ENCODE data around the gene FAM200B. TPM values are rescaled to one million over a fixed set of nuclear protein-coding genes. Genes with fewer than 3 reads are reported as not detected.

Gene FAM200B
- polyA plus RNA-seq, 1 of the 3 experiments (the other 2 are of a cell fraction), result 46.3 TPM

GRCh38 chr4:15716115-15716514 lies 34.5 kb downstream of the FAM200B start:
- WGBS (ENCODE audit: low lambda C conversion rate), result 92% methylated on average over 3 of the region's 3 CpGs
- H3K36me3 ChIP-seq (replicated peaks in 1 of 2; ENCODE audit: control insufficient read depth in 1 of 2, insufficient read depth in 2 of 2, low read length in 1 of 2), result no peaks in the 10 kb centered on the region
- H3K27me3 ChIP-seq (ENCODE audit: insufficient read depth), result no peaks in the 10 kb centered on the region
- no peaks in the 10 kb centered on the region for H4K20me1 ChIP-seq (ENCODE audit: insufficient read depth)
- no peak overlapping the region for H3K4me2 ChIP-seq
- H3K9ac ChIP-seq, result no peak overlapping the region
- CTCF ChIA-PET, result interaction anchor here (1.3 to 3.8 kb wide), 2 partner anchors 13 to 89 kb away, joined by 3 to 14 read pairs; no protein-coding TSS in a partner anchor
- H3K27ac ChIP-seq (ENCODE audit: low read depth in 2 of 2, low read length in 1 of 2), result no peak overlapping the region
- TF ChIP-seq GABPA (IDR thresholded peaks at IDR 0.05; ENCODE audit: low read depth) (no peak), NRF1 (IDR thresholded peaks at IDR 0.05; ENCODE audit: low read depth, low read length) (no peak), ELF1 (IDR thresholded peaks at IDR 0.05) (no peak), POLR2AphosphoS5 (IDR thresholded peaks at IDR 0.05; ENCODE audit: low read depth, low read length) (no peak), JUND (IDR thresholded peaks at IDR 0.05) (no peak), SMC3 (IDR thresholded peaks at IDR 0.05; ENCODE audit: low read depth, low read length) (no peak), RCOR1 (IDR thresholded peaks at IDR 0.05; ENCODE audit: low read length) (no peak), YY1 (IDR thresholded peaks at IDR 0.05; ENCODE audit: low read depth) (no peak), RXRA (IDR thresholded peaks at IDR 0.05; ENCODE audit: borderline replicate concordance, low read depth) (no peak), RFX5 (IDR thresholded peaks at IDR 0.05; ENCODE audit: low read length) (no peak), CHD2 (IDR thresholded peaks at IDR 0.05; ENCODE audit: low read length, partially characterized antibody) (no peak), TCF12 (IDR thresholded peaks at IDR 0.05) (no peak), MEF2A (IDR thresholded peaks at IDR 0.05; ENCODE audit: borderline replicate concordance, low read depth) (no peak)
- TF ChIP-seq, protein P1, sequence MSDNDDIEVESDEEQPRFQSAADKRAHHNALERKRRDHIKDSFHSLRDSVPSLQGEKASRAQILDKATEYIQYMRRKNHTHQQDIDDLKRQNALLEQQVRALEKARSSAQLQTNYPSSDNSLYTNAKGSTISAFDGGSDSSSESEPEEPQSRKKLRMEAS (IDR thresholded peaks at IDR 0.05; ENCODE audit: low read depth), result no peak
- TF ChIP-seq, protein P2, sequence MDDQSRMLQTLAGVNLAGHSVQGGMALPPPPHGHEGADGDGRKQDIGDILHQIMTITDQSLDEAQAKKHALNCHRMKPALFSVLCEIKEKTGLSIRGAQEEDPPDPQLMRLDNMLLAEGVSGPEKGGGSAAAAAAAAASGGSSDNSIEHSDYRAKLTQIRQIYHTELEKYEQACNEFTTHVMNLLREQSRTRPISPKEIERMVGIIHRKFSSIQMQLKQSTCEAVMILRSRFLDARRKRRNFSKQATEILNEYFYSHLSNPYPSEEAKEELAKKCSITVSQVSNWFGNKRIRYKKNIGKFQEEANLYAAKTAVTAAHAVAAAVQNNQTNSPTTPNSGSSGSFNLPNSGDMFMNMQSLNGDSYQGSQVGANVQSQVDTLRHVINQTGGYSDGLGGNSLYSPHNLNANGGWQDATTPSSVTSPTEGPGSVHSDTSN (IDR thresholded peaks at IDR 0.05), result no peak
- no peak overlapping the region for H2AFZ ChIP-seq (ENCODE audit: low read depth)
- H3K9me3 ChIP-seq, result no peaks in the 10 kb centered on the region
- peaks cover 0 to 13% of the 10 kb centered on the region in 2 experiments; a peak in 2 of 4 replicates for H3K4me1 ChIP-seq (ENCODE audit: control insufficient read depth in 1 of 2, insufficient read depth in 2 of 2, low read depth in 1 of 2, low read length in 1 of 2)
- POLR2A ChIA-PET, result no interaction called here
- no peaks in the 10 kb centered on the region for H3K79me2 ChIP-seq (ENCODE audit: insufficient read depth)
- DNase-seq, result no peak
- H3K9me2 ChIP-seq, result no peaks in the 10 kb centered on the region
- H3K4me3 ChIP-seq (ENCODE audit: low read depth in 2 of 2, low read length in 1 of 2), result no peak overlapping the region
- no peaks in the 10 kb centered on the region for H3F3A ChIP-seq (replicated peaks; ENCODE audit: insufficient read depth)

GRCh38 chr4:15717086-15717485 lies 35.5 kb downstream of the FAM200B start:
- no peaks in the 10 kb centered on the region for H3K9me3 ChIP-seq
- H3K9me2 ChIP-seq, result no peaks in the 10 kb centered on the region
- TF ChIP-seq TEAD4 (IDR thresholded peaks at IDR 0.05; ENCODE audit: borderline replicate concordance, insufficient read depth), result peak; percentile 56; the same call in 1 of the 2 replicates
- TF ChIP-seq YY1 (IDR thresholded peaks at IDR 0.05; ENCODE audit: low read depth), result no peak
- no peak for TF ChIP-seq RFX5 (IDR thresholded peaks at IDR 0.05; ENCODE audit: low read length)
- TF ChIP-seq GATA2 (CRISPR knock-in tag; IDR thresholded peaks at IDR 0.05), result no peak
- no peak overlapping the region for H3K27ac ChIP-seq (ENCODE audit: low read depth in 2 of 2, low read length in 1 of 2)
- H3K79me2 ChIP-seq (ENCODE audit: insufficient read depth), result no peaks in the 10 kb centered on the region
- no peaks in the 10 kb centered on the region for H4K20me1 ChIP-seq (ENCODE audit: insufficient read depth)
- ChIA-PET CTCF (interaction anchor here (0.7 to 3.8 kb wide), 3 partner anchors 33 to 239 kb away, joined by 3 to 14 read pairs (median 3); no protein-coding TSS in a partner anchor), POLR2A (no interaction called here)
- H3K4me1 ChIP-seq (ENCODE audit: control insufficient read depth in 1 of 2, insufficient read depth in 2 of 2, low read depth in 1 of 2, low read length in 1 of 2), result peaks cover 0 to 13% of the 10 kb centered on the region in 2 experiments; a peak in 2 of 4 replicates
- H2AFZ ChIP-seq (ENCODE audit: low read depth), result no peak overlapping the region; the same call in none of the 2 replicates
- no peak overlapping the region for H3K9ac ChIP-seq
- 65% methylated on average over 6 of the region's 6 CpGs for WGBS (ENCODE audit: low lambda C conversion rate)
- peak overlapping the region; percentile 37; the same call in 1 of the 2 replicates for H3K4me2 ChIP-seq
- no peaks in the 10 kb centered on the region for H3F3A ChIP-seq (replicated peaks; ENCODE audit: insufficient read depth)
- no peak overlapping the region; a peak in 1 of 4 replicates for H3K4me3 ChIP-seq (ENCODE audit: low read depth in 2 of 2, low read length in 1 of 2)
- no peaks in the 10 kb centered on the region for H3K27me3 ChIP-seq (ENCODE audit: insufficient read depth)
- H3K36me3 ChIP-seq (replicated peaks in 1 of 2; ENCODE audit: control insufficient read depth in 1 of 2, insufficient read depth in 2 of 2, low read length in 1 of 2), result no peaks in the 10 kb centered on the region
- DNase-seq, result no peak
